NCI-H1092 treated with DMSO at 0.1 percent for 48 hours (cell line): ENCODE measurements around the gene POPDC2.
"Not testable (repeated sequence)": the region's sequence is repeated elsewhere in the genome, so short reads cannot be mapped to it uniquely, and the experiment has no call there.

ENCODE experiments used
- DNase-seq: peaks from one replicate; lab custom pipeline; 2025; lab: John Stamatoyannopoulos, UW

POPDC2 gene

GRCh38 chr3:119660474-119661440 is at the start of gene POPDC2:
Gene POPDC2 (minus strand): TSS chr3:119660589. CDS start chr3:119660423, 166 bp downstream.
- no peak for DNase-seq

- DNase-seq, result no peak
Measured at GRCh38 chr3:119703820-119704531, 43.6 kb upstream of the POPDC2 start.

- peak; percentile 93 for DNase-seq
Measured at GRCh38 chr3:119702530-119703527, 42.4 kb upstream of the POPDC2 start, which contains the start of gene CFAP91. Gene CFAP91 (plus strand): TSS chr3:119703022. CDS start chr3:119703099, 77 bp downstream.

- DNase-seq, result no peak
Measured at GRCh38 chr3:119700920-119701734, 40.7 kb upstream of the POPDC2 start.

- DNase-seq, result no peak
Measured at GRCh38 chr3:119700269-119700919, 40.0 kb upstream of the POPDC2 start.

GRCh38 chr3:119697394-119697793 is 37.0 kb upstream of the POPDC2 start:
- no peak for DNase-seq

GRCh38 chr3:119695480-119695879 is 35.1 kb upstream of the POPDC2 start:
- no peak for DNase-seq

- no peak for DNase-seq
Measured at GRCh38 chr3:119690043-119690656, 29.8 kb upstream of the POPDC2 start.

GRCh38 chr3:119683421-119683820 is 23.0 kb upstream of the POPDC2 start:
- no peak for DNase-seq

- peak; percentile 10 for DNase-seq
Measured at GRCh38 chr3:119681279-119681678, 20.9 kb upstream of the POPDC2 start.

GRCh38 chr3:119679874-119680273 is 19.5 kb upstream of the POPDC2 start:
- DNase-seq, result no peak

GRCh38 chr3:119678209-119678608 is 17.8 kb upstream of the POPDC2 start:
- not testable (repeated sequence) for DNase-seq

GRCh38 chr3:119677641-119677934 is 17.2 kb upstream of the POPDC2 start:
- no peak for DNase-seq

- peak; percentile 97 for DNase-seq
Measured at GRCh38 chr3:119676771-119677640, 16.6 kb upstream of the POPDC2 start, which contains the start of gene COX17. Gene COX17 (minus strand): TSS chr3:119677406. CDS start chr3:119677310, 96 bp downstream.

- no peak for DNase-seq
Measured at GRCh38 chr3:119676020-119676419, 15.6 kb upstream of the POPDC2 start.

- no peak for DNase-seq
Measured at GRCh38 chr3:119675188-119675874, 14.9 kb upstream of the POPDC2 start.

GRCh38 chr3:119673875-119674274 is 13.5 kb upstream of the POPDC2 start:
- DNase-seq, result no peak

- DNase-seq, result no peak
Measured at GRCh38 chr3:119672776-119673175, 12.4 kb upstream of the POPDC2 start.
